ENCODE data around the gene CFDP1.

The CFDP1 gene

GRCh38 chr16:75343941-75344340 is 89.4 kb downstream of the CFDP1 start:
- Histone ChIP-seq H3K4me1 (ENCODE audit: insufficient read depth, low read length) (peaks cover 46% of the 10 kb centered on the region), H3K9me3 (ENCODE audit: control insufficient read depth, insufficient read depth, low read length) (no peaks in the 10 kb centered on the region), H3K36me3 (ENCODE audit: insufficient read depth, low read length) (peaks cover 7% of the 10 kb centered on the region; the same call in 1 of the 2 replicates), H3K9ac (ENCODE audit: low read depth, low read length) (no peak overlapping the region)

GRCh38 chr16:75343286-75343685 is 90.0 kb downstream of the CFDP1 start:
- H3K4me1 ChIP-seq (ENCODE audit: insufficient read depth, low read length) = peaks cover 46% of the 10 kb centered on the region
- H3K9me3 ChIP-seq (ENCODE audit: control insufficient read depth, insufficient read depth, low read length) = no peaks in the 10 kb centered on the region
- H3K36me3 ChIP-seq (ENCODE audit: insufficient read depth, low read length) = peaks cover 7% of the 10 kb centered on the region; the same call in 1 of the 2 replicates
- H3K9ac ChIP-seq (ENCODE audit: low read depth, low read length) = no peak overlapping the region

GRCh38 chr16:75342308-75342811 is 90.9 kb downstream of the CFDP1 start:
- Histone ChIP-seq H3K9ac (ENCODE audit: low read depth, low read length) (no peak overlapping the region), H3K4me1 (ENCODE audit: insufficient read depth, low read length) (peaks cover 46% of the 10 kb centered on the region), H3K36me3 (ENCODE audit: insufficient read depth, low read length) (peaks cover 7% of the 10 kb centered on the region; the same call in 1 of the 2 replicates), H3K9me3 (ENCODE audit: control insufficient read depth, insufficient read depth, low read length) (no peaks in the 10 kb centered on the region)

- H3K9ac ChIP-seq (ENCODE audit: low read depth, low read length) = no peak overlapping the region
- H3K4me1 ChIP-seq (ENCODE audit: insufficient read depth, low read length) = peaks cover 46% of the 10 kb centered on the region
- H3K9me3 ChIP-seq (ENCODE audit: control insufficient read depth, insufficient read depth, low read length) = no peaks in the 10 kb centered on the region
- peaks cover 6% of the 10 kb centered on the region; the same call in 1 of the 2 replicates for H3K36me3 ChIP-seq (ENCODE audit: insufficient read depth, low read length)
These were observed 91.6 kb downstream of the CFDP1 start for GRCh38 chr16:75341564-75342307.

- Histone ChIP-seq H3K9me3 (ENCODE audit: control insufficient read depth, insufficient read depth, low read length) (no peaks in the 10 kb centered on the region), H3K4me1 (ENCODE audit: insufficient read depth, low read length) (peaks cover 46% of the 10 kb centered on the region), H3K9ac (ENCODE audit: low read depth, low read length) (no peak overlapping the region), H3K36me3 (ENCODE audit: insufficient read depth, low read length) (peaks cover 4% of the 10 kb centered on the region; the same call in 1 of the 2 replicates)
These were observed 92.4 kb downstream of the CFDP1 start for GRCh38 chr16:75340741-75341491.

- peaks cover 31% of the 10 kb centered on the region for H3K4me1 ChIP-seq (ENCODE audit: insufficient read depth, low read length)
- no peaks in the 10 kb centered on the region for H3K36me3 ChIP-seq (ENCODE audit: insufficient read depth, low read length)
- no peak overlapping the region for H3K9ac ChIP-seq (ENCODE audit: low read depth, low read length)
- H3K9me3 ChIP-seq (ENCODE audit: control insufficient read depth, insufficient read depth, low read length) = no peaks in the 10 kb centered on the region
These were observed 95.9 kb downstream of the CFDP1 start for GRCh38 chr16:75337430-75337829.

GRCh38 chr16:75336521-75336920 is 96.8 kb downstream of the CFDP1 start:
- Histone ChIP-seq H3K9me3 (ENCODE audit: control insufficient read depth, insufficient read depth, low read length) (no peaks in the 10 kb centered on the region), H3K9ac (ENCODE audit: low read depth, low read length) (no peak overlapping the region), H3K4me1 (ENCODE audit: insufficient read depth, low read length) (peaks cover 21% of the 10 kb centered on the region), H3K36me3 (ENCODE audit: insufficient read depth, low read length) (no peaks in the 10 kb centered on the region)

GRCh38 chr16:75333721-75334163 is 99.6 kb downstream of the CFDP1 start:
- no peaks in the 10 kb centered on the region for H3K36me3 ChIP-seq (ENCODE audit: insufficient read depth, low read length)
- no peaks in the 10 kb centered on the region for H3K9me3 ChIP-seq (ENCODE audit: control insufficient read depth, insufficient read depth, low read length)

GRCh38 chr16:75329943-75330342 is 103.4 kb downstream of the CFDP1 start:
- no peaks in the 10 kb centered on the region; the same call in 1 of the 2 replicates for H3K4me1 ChIP-seq (ENCODE audit: insufficient read depth, low read length)
- H3K9ac ChIP-seq (ENCODE audit: low read depth, low read length) = no peak overlapping the region
- no peaks in the 10 kb centered on the region for H3K36me3 ChIP-seq (ENCODE audit: insufficient read depth, low read length)
- no peaks in the 10 kb centered on the region for H3K9me3 ChIP-seq (ENCODE audit: control insufficient read depth, insufficient read depth, low read length)

More at GRCh38 chr16:75333721-75334163, 99.6 kb downstream of the CFDP1 start:
- no peak overlapping the region for H3K9ac ChIP-seq (ENCODE audit: low read depth, low read length)
- no peaks in the 10 kb centered on the region for H3K4me1 ChIP-seq (ENCODE audit: insufficient read depth, low read length)

- Histone ChIP-seq H3K36me3 (ENCODE audit: insufficient read depth, low read length) (no peaks in the 10 kb centered on the region), H3K9ac (ENCODE audit: low read depth, low read length) (no peak overlapping the region), H3K9me3 (ENCODE audit: control insufficient read depth, insufficient read depth, low read length) (no peaks in the 10 kb centered on the region), H3K4me1 (ENCODE audit: insufficient read depth, low read length) (peaks cover 4% of the 10 kb centered on the region; the same call in 1 of the 2 replicates)
These were observed 107.0 kb downstream of the CFDP1 start for GRCh38 chr16:75326333-75326732.

- Histone ChIP-seq H3K9ac (ENCODE audit: low read depth, low read length) (no peak overlapping the region), H3K9me3 (ENCODE audit: control insufficient read depth, insufficient read depth, low read length) (no peaks in the 10 kb centered on the region), H3K4me1 (ENCODE audit: insufficient read depth, low read length) (peaks cover 14% of the 10 kb centered on the region; the same call in 1 of the 2 replicates), H3K36me3 (ENCODE audit: insufficient read depth, low read length) (no peaks in the 10 kb centered on the region; the same call in 1 of the 2 replicates)
These were observed 109.4 kb downstream of the CFDP1 start for GRCh38 chr16:75323933-75324332.

- Histone ChIP-seq H3K9ac (ENCODE audit: low read depth, low read length) (no peak overlapping the region), H3K36me3 (ENCODE audit: insufficient read depth, low read length) (no peaks in the 10 kb centered on the region; the same call in 1 of the 2 replicates), H3K9me3 (ENCODE audit: control insufficient read depth, insufficient read depth, low read length) (no peaks in the 10 kb centered on the region), H3K4me1 (ENCODE audit: insufficient read depth, low read length) (peaks cover 14% of the 10 kb centered on the region; the same call in 1 of the 2 replicates)
These were observed 110.1 kb downstream of the CFDP1 start for GRCh38 chr16:75323198-75323597.

GRCh38 chr16:75322740-75323139 is 110.6 kb downstream of the CFDP1 start:
- peaks cover 14% of the 10 kb centered on the region; the same call in 1 of the 2 replicates for H3K4me1 ChIP-seq (ENCODE audit: insufficient read depth, low read length)
- H3K9ac ChIP-seq (ENCODE audit: low read depth, low read length) = no peak overlapping the region
- H3K36me3 ChIP-seq (ENCODE audit: insufficient read depth, low read length) = no peaks in the 10 kb centered on the region; the same call in 1 of the 2 replicates
- H3K9me3 ChIP-seq (ENCODE audit: control insufficient read depth, insufficient read depth, low read length) = no peaks in the 10 kb centered on the region

GRCh38 chr16:75320435-75320834 is 112.9 kb downstream of the CFDP1 start:
- no peaks in the 10 kb centered on the region; the same call in 1 of the 2 replicates for H3K36me3 ChIP-seq (ENCODE audit: insufficient read depth, low read length)
- H3K9ac ChIP-seq (ENCODE audit: low read depth, low read length) = no peak overlapping the region
- H3K4me1 ChIP-seq (ENCODE audit: insufficient read depth, low read length) = peaks cover 14% of the 10 kb centered on the region; the same call in 1 of the 2 replicates
- H3K9me3 ChIP-seq (ENCODE audit: control insufficient read depth, insufficient read depth, low read length) = no peaks in the 10 kb centered on the region

Data from ES-I3 (cell line).